WTC11 (cell line): Measurements from ENCODE around the gene PRLR. TPM values are rescaled to one million over a fixed set of nuclear protein-coding genes. Genes with fewer than 3 reads are reported as not detected.
"Not testable (repeated sequence)": the region's sequence is repeated elsewhere in the genome, so short reads cannot be mapped to it uniquely, and the experiment has no call there.

Experiments
- ATAC-seq: fragments of 200-7000 bp; cut with Tn5 transposase; 2 replicates; pipeline ENCODE4 v1.10.0; 2021; ENCODE audit warnings: mild to moderate bottlenecking, moderate library complexity
- CTCF ChIA-PET: fragments of 300-600 bp; sonication (Branson Sonifier 250); formaldehyde crosslinking; loops from one replicate; lab custom pipeline; 2021; ENCODE audit warnings: antibody characterized with exemption; lab: Charles Lee
- POLR2A ChIA-PET: fragments of 350-600 bp; sonication (Branson Sonifier 250); formaldehyde crosslinking; loops from one replicate; lab custom pipeline; 2021; ENCODE audit warnings: antibody characterized with exemption; lab: Charles Lee
- DNase-seq: peaks from one replicate; pipeline ENCODE4 v3.0.0; 2021; ENCODE audit warnings: low spot score
- H3K27ac Mint-ChIP-seq: 2 replicates; pipeline ENCODE4 v1.8.0; 2021; ENCODE audit warnings: mixed read lengths
- H3K27me3 Mint-ChIP-seq: 2 replicates; pipeline ENCODE4 v1.8.0; 2021; ENCODE audit warnings: low read depth, mild to moderate bottlenecking, moderate library complexity, mixed read lengths
- H3K36me3 Mint-ChIP-seq: 2 replicates; pipeline ENCODE4 v1.8.0; 2021; ENCODE audit warnings: mixed read lengths
- H3K4me1 Mint-ChIP-seq: 2 replicates; pipeline ENCODE4 v1.8.0; 2022; ENCODE audit warnings: mixed read lengths
- H3K4me3 Mint-ChIP-seq: 2 replicates; pipeline ENCODE4 v1.8.0; 2021; ENCODE audit warnings: mild to moderate bottlenecking, moderate library complexity, mixed read lengths
- H3K9me3 Mint-ChIP-seq: 2 replicates; pipeline ENCODE4 v1.8.0; 2021; ENCODE audit warnings: mixed read lengths
- ARID4B ChIP-seq: sonication (generic); formaldehyde crosslinking; IDR thresholded peaks from 2 replicates; pipeline ENCODE4 v1.8.0; 2023; ENCODE audit warnings: missing genetic modification reagents, mild to moderate bottlenecking, borderline replicate concordance
- ATF6 ChIP-seq: sonication (generic); formaldehyde crosslinking; IDR thresholded peaks from 2 replicates; pipeline ENCODE4 v1.8.1; 2023; ENCODE audit warnings: mild to moderate bottlenecking, missing genetic modification reagents
- CBFB ChIP-seq: sonication (generic); formaldehyde crosslinking; IDR thresholded peaks from 2 replicates; pipeline ENCODE4 v1.8.1; 2022; ENCODE audit warnings: mild to moderate bottlenecking, low read depth, missing genetic modification reagents
- CTCF ChIP-seq: fragments of 200-600 bp; IDR thresholded peaks from 2 replicates; pipeline ENCODE4 v1.8.0; 2022; ENCODE audit warnings: antibody characterized with exemption
- EMX1 ChIP-seq: fragments of 250-450 bp; sonication (Bioruptor Pico); IDR thresholded peaks from 2 replicates; pipeline ENCODE4 v1.8.0; 2021; ENCODE audit warnings: mild to moderate bottlenecking
- FOXJ3 ChIP-seq: sonication (generic); formaldehyde crosslinking; IDR thresholded peaks from 2 replicates; pipeline ENCODE4 v1.9.0; 2021; ENCODE audit warnings: missing genetic modification reagents, mild to moderate bottlenecking, borderline replicate concordance
- JAZF1 ChIP-seq: fragments of 250-450 bp; sonication (Bioruptor Pico); IDR thresholded peaks from 2 replicates; pipeline ENCODE4 v1.9.0; 2021; ENCODE audit warnings: moderate library complexity, mild to moderate bottlenecking, inconsistent platforms
- NFE2L1 ChIP-seq: sonication (generic); formaldehyde crosslinking; IDR thresholded peaks from 2 replicates; pipeline ENCODE4 v1.8.1; 2023; ENCODE audit warnings: missing genetic modification reagents
- NR1H2 ChIP-seq: sonication (generic); formaldehyde crosslinking; IDR thresholded peaks from 2 replicates; pipeline ENCODE4 v1.9.0; 2021; ENCODE audit warnings: mild to moderate bottlenecking, moderate library complexity, missing genetic modification reagents
- NR3C1 ChIP-seq: sonication (generic); formaldehyde crosslinking; conservative IDR thresholded peaks from 2 replicates; pipeline ENCODE4 v1.8.1; 2023; ENCODE audit warnings: low read depth, mild to moderate bottlenecking, missing genetic modification reagents
- OVOL2 ChIP-seq: fragments of 250-450 bp; sonication (Bioruptor Pico); IDR thresholded peaks from 2 replicates; pipeline ENCODE4 v1.9.0; 2021; ENCODE audit warnings: mild to moderate bottlenecking, borderline replicate concordance
- PREB ChIP-seq: sonication (generic); formaldehyde crosslinking; IDR thresholded peaks from 2 replicates; pipeline ENCODE4 v1.8.1; 2022; ENCODE audit warnings: mild to moderate bottlenecking, missing genetic modification reagents, moderate library complexity, borderline replicate concordance
- SMAD3 ChIP-seq: sonication (generic); formaldehyde crosslinking; IDR thresholded peaks from 2 replicates; pipeline ENCODE4 v1.8.0; 2022; ENCODE audit warnings: missing genetic modification reagents, mild to moderate bottlenecking, borderline replicate concordance
- TP53 ChIP-seq: sonication (generic); formaldehyde crosslinking; IDR thresholded peaks from 2 replicates; pipeline ENCODE4 v1.8.1; 2023; ENCODE audit warnings: mild to moderate bottlenecking, missing genetic modification reagents
- ZMAT4 ChIP-seq: fragments of 250-450 bp; sonication (Bioruptor Pico); IDR thresholded peaks from 2 replicates; pipeline ENCODE4 v1.9.0; 2021; ENCODE audit warnings: mild to moderate bottlenecking
- ZNF416 ChIP-seq: fragments of 250-450 bp; sonication (Bioruptor Pico); IDR thresholded peaks from 2 replicates; pipeline ENCODE4 v1.9.0; 2021; ENCODE audit warnings: mild to moderate bottlenecking, inconsistent platforms
- ZNF423 ChIP-seq: fragments of 250-450 bp; sonication (Bioruptor Pico); IDR thresholded peaks from 2 replicates; pipeline ENCODE4 v2.1.2; 2022; ENCODE audit warnings: mild to moderate bottlenecking, moderate library complexity
- total RNA-seq: library from RNA; stranded (reverse); gene quantifications from 3 replicates; pipeline ENCODE4 v1.2.3, GENCODE V29; 2021

Gene PRLR
- total RNA-seq, 1 experiment from 2014 or later: 3.2 TPM

GRCh38 chr5:35114698-35115097 lies 115.6 kb downstream of the PRLR start:
- H3K4me1 Mint-ChIP-seq: peaks cover 18% of the 10 kb centered on the region
- H3K9me3 Mint-ChIP-seq: peaks cover 4% of the 10 kb centered on the region; the same call in 1 of the 2 replicates
- no peak overlapping the region for H3K27ac Mint-ChIP-seq
- no peaks in the 10 kb centered on the region for H3K36me3 Mint-ChIP-seq
- ChIA-PET CTCF (no interaction called here), POLR2A (no interaction called here)
- H3K27me3 Mint-ChIP-seq: no peaks in the 10 kb centered on the region
- DNase-seq (no peak), ATAC-seq (no peak)
- no peak for TF ChIP-seq OVOL2 (CRISPR knock-in tag)
- TF ChIP-seq CBFB: no peak
- TF ChIP-seq ZNF416 (CRISPR knock-in tag): no peak
- no peak for TF ChIP-seq PREB (CRISPR knock-in tag)
- no peak for TF ChIP-seq NR1H2 (CRISPR knock-in tag)
- no peak for TF ChIP-seq JAZF1
- no peak for TF ChIP-seq ZNF423
- H3K4me3 Mint-ChIP-seq: no peak overlapping the region

- no peak overlapping the region for H3K4me3 Mint-ChIP-seq
- POLR2A ChIA-PET: no interaction called here
- peaks cover 16% of the 10 kb centered on the region for H3K4me1 Mint-ChIP-seq
- no peak overlapping the region for H3K27ac Mint-ChIP-seq
- peaks cover 10% of the 10 kb centered on the region for H3K9me3 Mint-ChIP-seq
- peaks cover 6% of the 10 kb centered on the region for H3K36me3 Mint-ChIP-seq
- ATAC-seq: peak; percentile 92
- no peak for DNase-seq
- H3K27me3 Mint-ChIP-seq: no peaks in the 10 kb centered on the region; the same call in 1 of the 2 replicates
- no peak for TF ChIP-seq TP53 (CRISPR knock-in tag)
- no peak for TF ChIP-seq SMAD3 (CRISPR knock-in tag)
- no peak for TF ChIP-seq CTCF
- no peak for TF ChIP-seq NR3C1 (CRISPR knock-in tag)
- TF ChIP-seq FOXJ3 (CRISPR knock-in tag): no peak
- TF ChIP-seq ATF6: no peak
- CTCF ChIA-PET: no interaction called here
These were observed 118.0 kb downstream of the PRLR start for GRCh38 chr5:35112300-35112699.

- H3K4me1 Mint-ChIP-seq, POLR2A ChIA-PET: not testable (repeated sequence)
- DNase-seq: peak; percentile 40
These were observed 125.7 kb downstream of the PRLR start for GRCh38 chr5:35104550-35104949.

GRCh38 chr5:35103637-35104299 lies 126.5 kb downstream of the PRLR start:
- Mint-ChIP-seq H3K9me3 (peaks cover 17% of the 10 kb centered on the region), H3K36me3 (peaks cover 5% of the 10 kb centered on the region), H3K4me1 (peaks cover 10% of the 10 kb centered on the region), H3K4me3 (no peak overlapping the region), H3K27ac (no peak overlapping the region), H3K27me3 (no peaks in the 10 kb centered on the region; the same call in 1 of the 2 replicates)
- ATAC-seq (no peak), DNase-seq (no peak)
- CTCF ChIA-PET: interaction anchor here (0.5 to 1.3 kb wide), 14 partner anchors 10 to 835 kb away, joined by 3 to 7 read pairs (median 3); partner anchors contain the start of genes CAPSL and DNAJC21
- POLR2A ChIA-PET: no interaction called here
- TF ChIP-seq EMX1 (CRISPR knock-in tag) (no peak), ZMAT4 (CRISPR knock-in tag) (no peak), NR3C1 (CRISPR knock-in tag) (no peak), NFE2L1 (no peak), FOXJ3 (CRISPR knock-in tag) (no peak), ARID4B (CRISPR knock-in tag) (no peak)

More at GRCh38 chr5:35104550-35104949, 125.7 kb downstream of the PRLR start:
- CTCF ChIA-PET: interaction anchor here (0.5 to 1.3 kb wide), 14 partner anchors 11 to 834 kb away, joined by 3 to 7 read pairs (median 3); partner anchors contain the start of genes CAPSL and DNAJC21
- peaks cover 19% of the 10 kb centered on the region for H3K9me3 Mint-ChIP-seq
- not testable (repeated sequence) for H3K4me3 Mint-ChIP-seq, H3K27ac Mint-ChIP-seq, H3K27me3 Mint-ChIP-seq, H3K36me3 Mint-ChIP-seq
- ATAC-seq: peak; percentile 30; the same call in 1 of the 2 replicates
